ENCODE results near the gene C12orf42.

C12orf42 gene

DNA sequence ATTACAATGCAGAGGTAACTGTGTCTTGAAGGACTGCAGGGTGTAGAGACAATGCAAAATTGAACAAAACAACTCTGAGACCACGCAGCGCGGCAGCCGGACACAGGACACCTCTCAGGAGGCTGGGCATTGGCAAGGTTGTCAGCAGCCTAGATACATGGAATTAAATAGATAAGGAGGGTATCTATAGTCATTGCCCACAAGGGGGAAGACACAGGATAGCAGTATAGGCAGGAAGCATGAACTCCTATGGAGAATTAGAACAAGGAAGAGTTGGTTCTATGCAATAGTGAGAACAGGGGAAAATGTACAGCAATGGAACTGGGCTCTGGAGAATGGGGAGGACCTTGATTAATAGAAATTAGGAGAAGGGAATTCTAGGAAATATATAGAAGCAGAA lies 164.1 kb downstream of the C12orf42 start:
- no peak for DNase-seq

GRCh38 chr12:103330672-103331071 lies 165.1 kb downstream of the C12orf42 start:
- DNase-seq = no peak

DNA sequence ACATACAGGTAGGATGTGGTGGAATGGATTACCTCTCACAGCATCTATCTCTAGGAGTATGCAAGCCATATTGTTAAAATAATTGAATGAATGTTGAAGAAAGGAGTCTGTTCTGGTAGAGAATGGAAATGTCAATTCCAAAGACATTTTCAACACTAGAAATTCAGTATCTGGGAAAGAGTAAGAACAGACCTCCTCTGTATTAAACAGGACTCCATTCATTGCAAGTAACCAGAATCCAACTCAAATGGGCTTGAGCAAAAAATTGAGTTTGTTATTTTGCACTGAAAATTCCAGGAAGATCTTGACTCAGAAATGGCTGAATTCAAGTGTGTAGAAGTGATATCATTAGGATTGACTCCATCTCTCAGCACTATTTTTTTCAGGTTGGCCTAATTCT lies 168.1 kb downstream of the C12orf42 start:
- DNase-seq = no peak

GRCh38 chr12:103326190-103326589 lies 169.6 kb downstream of the C12orf42 start:
- DNase-seq = no peak

DNA sequence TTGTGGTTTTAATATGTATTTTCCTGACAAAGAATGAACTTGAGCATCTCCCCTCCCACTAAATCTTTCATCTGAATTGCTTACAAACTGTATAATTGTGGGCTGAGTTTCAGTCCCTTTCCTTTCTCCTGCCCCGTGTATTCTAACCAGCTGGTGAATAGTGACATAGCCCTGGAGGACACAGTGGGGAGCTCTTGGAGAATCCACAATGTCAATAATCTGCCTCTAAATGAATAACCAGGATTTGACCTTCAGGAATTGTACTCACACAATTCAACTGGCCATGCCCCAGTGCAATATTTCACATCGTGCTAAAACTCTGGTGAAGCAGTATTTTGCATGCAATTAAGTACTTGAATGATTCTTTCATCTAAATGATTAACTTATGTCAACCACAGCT lies 177.2 kb downstream of the C12orf42 start:
- peak; percentile 74 for DNase-seq

GRCh38 chr12:103317220-103317619 lies 178.5 kb downstream of the C12orf42 start:
- no peak for DNase-seq

DNA sequence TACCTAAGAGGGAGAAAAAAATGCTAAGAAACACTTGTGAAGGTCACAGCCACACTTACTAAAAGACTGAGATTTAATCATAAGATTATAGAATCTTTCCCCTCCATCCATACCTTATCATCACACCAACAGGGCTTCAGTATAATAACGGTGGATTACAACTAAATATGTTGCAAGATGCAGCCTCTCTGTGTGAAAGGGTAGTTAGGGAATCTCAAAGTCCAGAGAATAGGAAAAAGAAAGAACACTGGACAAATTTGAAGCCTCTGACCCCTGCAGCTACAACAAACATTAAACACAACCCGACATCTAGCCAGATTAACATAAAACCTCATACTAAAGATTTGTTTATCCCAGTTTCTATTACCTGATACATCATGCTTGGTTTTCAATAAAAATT lies 181.0 kb downstream of the C12orf42 start:
- DNase-seq = no peak

GRCh38 chr12:103313894-103314293 lies 181.9 kb downstream of the C12orf42 start:
- no peak for DNase-seq

GRCh38 chr12:103312742-103313354 lies 182.9 kb downstream of the C12orf42 start:
- DNase-seq = no peak

DNA sequence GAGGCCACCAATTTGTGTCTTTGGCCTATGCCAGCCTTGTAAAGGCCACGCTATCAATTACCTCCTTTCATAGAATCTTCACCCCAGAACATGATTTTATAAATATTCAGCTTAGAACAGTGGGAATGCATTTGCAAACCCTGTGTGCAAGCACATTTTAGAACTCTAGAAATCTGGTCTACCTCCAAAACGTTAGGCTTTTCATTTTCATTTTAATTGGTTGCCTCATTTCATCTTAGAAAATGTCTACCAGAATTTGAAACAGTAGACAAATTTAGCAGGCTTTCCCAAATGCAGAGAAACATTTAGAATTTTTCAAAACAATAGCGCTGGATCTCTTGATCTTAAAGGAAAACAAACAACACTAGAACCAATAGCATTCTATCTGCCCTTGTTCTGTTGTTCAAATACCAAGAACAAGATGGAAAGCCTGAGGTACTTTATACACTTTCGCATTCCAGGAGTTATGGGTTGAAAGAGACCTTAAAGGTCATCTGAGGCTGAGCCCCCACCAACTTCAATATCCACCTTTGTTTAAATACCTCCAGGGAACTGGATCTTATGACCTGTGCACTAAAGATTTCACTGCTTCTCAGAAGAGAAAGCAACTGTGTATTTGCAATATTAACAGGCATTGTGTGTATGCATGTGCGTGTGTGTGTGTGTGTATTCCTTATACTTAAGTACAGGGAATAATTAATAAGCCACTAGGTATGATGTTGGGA lies 185.1 kb downstream of the C12orf42 start:
- no peak for DNase-seq

DNA sequence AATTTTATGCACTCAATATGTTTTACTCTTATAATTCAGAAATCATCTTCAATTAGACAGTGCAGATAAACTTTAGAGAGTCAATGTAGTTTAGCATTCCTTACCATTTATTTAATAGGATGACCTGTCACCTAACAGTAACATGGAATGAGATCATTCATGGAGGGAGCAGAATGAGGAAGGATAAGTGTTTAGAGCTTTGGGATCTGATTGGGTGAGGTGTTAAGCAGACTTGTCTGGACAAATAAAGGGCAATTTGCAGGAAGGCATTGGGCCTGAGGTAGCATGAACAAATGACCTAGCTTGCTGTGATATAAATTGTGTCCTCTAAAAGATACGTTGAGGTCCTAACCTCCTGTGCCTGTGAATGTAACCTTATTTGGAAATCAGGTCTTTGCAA lies 187.4 kb downstream of the C12orf42 start:
- no peak for DNase-seq

- DNase-seq = no peak
Measured at GRCh38 chr12:103303484-103303883, 192.3 kb downstream of the C12orf42 start.

GRCh38 chr12:103301642-103302591 lies 193.9 kb downstream of the C12orf42 start:
- no peak for DNase-seq

DNA sequence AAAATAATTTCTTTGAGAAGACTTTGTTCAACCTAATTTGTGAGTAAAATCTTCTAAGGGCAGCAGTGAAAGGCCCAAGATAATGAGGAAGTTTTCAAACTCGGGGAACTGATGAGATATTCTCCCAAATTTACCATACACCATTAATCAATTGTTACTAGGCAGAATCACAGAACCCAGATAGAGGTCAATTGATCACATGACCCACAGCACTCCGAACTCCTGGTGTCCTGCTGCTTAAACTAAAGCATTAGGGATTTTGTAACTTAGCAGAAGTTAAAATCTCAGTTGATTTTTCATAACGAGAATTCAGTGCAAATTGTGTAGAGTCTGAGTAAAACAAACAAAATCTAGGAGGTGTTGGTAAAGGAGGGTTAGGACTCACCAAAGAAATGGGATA lies 207.8 kb downstream of the C12orf42 start:
- DNase-seq = no peak

DNA sequence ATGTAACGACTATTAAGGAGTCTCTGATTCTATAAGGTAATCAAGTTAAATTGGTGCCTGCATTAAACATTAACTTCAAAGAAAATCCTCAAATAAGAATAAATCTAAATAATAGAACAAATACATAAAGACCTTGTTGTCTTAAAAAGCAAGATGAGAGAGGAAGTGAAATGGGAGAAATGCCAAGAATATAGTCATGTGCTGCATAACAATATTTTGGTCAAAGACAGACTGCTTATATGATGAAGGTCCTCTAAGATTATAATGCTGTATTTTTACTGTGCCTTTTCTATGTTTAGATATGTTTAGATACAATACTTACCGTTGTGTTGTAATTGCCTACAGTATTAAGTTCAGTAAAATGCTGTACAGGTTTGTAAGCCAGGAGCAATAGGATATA lies 213.6 kb downstream of the C12orf42 start:
- DNase-seq = no peak

DNA sequence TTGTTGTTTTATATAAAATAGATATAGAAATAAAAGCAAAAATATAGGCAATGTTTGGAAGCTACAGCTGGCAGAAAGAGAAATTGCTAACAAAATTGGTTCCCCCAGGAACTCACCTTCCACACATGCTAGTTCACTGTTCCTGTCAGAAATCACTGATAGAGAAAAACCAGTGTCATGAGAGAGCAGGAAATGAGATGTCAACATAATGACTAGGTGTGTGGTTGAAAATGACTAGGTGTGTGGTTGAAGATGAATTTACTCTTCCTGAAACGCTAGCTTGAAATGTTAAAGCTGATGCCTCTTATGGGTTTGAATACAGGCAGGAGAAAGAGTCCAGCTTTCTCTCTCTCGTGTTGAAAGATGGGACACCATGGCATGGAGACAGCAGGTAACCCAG lies 216.3 kb downstream of the C12orf42 start:
- peak; percentile 69 for DNase-seq

DNA sequence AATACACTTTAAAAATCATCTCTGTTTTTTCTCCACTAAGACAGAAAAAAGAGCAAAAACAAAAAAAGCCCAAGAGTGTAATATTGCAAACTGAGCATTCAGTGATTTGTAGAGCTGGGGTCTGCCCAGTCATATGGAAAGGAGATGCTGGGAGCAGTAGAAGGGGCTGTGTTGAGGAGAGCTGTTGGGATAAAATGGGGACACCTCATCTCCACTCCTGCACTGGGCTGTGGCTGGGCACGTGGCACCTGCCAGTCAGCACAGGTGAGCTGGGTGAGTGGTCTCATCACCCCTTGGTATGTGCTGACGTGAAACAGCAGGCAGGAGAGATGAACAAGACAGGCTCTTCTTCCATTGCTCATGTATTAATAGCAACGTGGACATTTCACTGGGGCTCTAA lies 217.4 kb downstream of the C12orf42 start:
- DNase-seq = no peak

- DNase-seq = peak; percentile 57
Measured at GRCh38 chr12:103273645-103274044, 222.1 kb downstream of the C12orf42 start.

DNA sequence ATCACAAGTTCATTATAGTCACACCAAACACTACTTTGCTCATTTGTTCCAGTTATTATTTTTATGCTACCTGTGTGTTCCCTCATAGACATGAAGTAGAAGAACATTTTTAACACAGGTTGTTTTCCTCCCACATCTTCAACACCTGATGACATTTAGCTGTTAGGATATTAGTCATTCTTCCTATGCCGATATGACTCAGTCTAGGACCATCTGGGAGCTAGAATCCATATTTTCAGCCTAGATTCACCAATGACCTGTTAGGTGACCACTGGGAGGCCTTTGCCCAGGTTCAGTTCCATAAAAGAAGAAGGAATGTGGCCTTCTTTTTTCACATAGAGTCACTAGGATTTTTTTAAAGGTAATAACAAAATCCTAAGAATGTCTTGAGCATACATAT lies 222.8 kb downstream of the C12orf42 start:
- DNase-seq = no peak

- peak; percentile 86 for DNase-seq
Measured at GRCh38 chr12:103269946-103270345, 225.8 kb downstream of the C12orf42 start.

GRCh38 chr12:103268831-103269514 lies 226.8 kb downstream of the C12orf42 start:
- DNase-seq = peak; percentile 100

- no peak for DNase-seq
Measured at GRCh38 chr12:103257763-103258162, 238.0 kb downstream of the C12orf42 start.

All from NCI-H510A treated with DMSO at 0.1 percent for 48 hours (cell line).